SKM-1 (cell line): ENCODE data around the gene SLC13A1.

ENCODE experiments used
- DNase-seq: peaks from one replicate; lab custom pipeline; 2025; ENCODE audit not compliant: unreplicated experiment; lab: John Stamatoyannopoulos, UW

The SLC13A1 gene

DNA sequence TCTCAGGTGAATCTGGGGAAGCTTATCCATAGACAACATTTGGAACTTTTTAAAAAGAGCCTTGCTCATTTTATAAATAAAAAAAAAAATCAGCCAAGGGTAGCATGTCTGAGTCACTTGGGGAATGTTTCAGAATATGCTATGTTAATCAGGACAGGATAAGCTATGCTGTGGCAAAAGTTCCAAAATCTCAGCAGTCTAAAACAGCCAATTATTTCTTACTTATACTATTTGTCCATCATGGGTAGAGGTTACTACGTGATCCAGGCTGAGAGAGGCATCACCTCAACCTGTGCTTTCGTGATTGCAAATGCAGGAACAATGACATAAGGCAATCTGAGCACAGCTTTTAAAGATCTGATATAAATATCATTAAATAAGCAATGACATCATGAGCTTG is 6.5 kb downstream of the SLC13A1 start:
- DNase-seq: no peak

DNA sequence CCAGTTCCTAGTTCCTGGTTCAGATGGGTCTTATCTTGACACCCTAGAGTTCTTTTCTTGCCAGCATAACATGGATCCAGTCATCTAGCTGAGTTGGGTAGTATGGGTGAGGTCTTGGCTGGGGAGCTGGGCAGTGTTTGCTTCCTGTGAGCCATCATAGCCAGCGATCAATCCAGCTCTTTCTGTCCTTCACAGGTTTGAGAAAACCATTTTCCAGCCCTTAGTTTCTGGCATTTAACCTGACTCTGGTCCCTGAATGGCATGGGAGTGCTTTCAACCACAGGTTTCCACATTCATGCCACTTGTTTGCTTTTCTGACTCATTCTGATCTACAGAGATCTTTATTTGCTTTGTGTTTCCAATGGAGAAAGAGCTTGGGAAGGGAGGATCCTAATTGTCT is 8.6 kb downstream of the SLC13A1 start:
- no peak for DNase-seq

DNA sequence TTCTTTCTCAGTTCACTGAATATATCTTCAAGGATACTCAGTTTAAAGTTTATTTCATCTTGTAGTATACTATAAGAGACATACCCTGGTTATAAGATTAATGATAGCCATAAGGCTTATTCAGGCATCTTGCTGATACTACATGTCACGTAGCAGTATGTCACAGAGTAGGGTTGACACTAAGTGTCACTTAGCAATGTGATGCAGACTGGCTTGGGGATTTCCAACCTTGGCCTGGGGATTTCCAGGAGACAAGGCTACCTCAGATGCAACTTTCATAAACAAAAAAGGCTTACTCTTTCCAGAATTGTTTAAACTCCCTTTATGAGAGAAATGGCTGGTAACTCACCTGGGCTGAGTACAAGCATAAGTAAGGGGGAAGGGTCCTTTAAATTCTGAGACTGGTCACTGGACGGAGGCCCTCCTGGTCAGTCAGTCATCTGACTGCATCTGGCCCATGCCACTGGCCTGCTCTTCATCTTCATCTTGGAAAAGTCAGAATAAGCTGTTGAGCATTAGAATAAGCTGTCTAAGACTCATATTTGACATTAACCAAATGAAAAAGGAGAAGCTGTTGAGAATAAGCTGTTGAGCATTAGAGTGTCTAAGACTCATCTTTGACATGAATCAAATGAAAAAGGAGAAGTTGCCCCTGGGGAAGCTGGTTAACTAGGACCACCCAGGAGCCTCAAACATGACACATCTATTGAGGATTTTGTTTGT is 9.5 kb downstream of the SLC13A1 start:
- DNase-seq: no peak

DNA sequence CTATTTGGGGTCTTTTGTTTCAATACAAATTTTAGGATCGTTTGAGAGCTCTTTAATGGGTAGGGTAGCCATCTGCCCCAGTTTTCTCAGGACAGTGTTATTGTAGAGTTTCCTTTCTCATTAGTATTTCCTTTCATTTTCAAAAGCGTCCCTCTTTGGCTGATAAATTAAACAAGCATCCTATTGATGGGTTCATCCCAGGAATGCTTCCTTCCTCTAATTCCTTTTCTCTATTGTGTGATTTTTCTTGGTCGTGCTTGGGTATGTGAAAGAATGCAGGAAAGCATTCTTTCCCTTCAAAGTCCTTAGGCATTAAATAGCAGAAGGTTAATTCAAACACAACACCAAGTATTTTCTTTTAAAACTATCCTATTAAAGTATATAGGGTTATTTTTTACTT is 14.0 kb downstream of the SLC13A1 start:
- DNase-seq: no peak

DNA sequence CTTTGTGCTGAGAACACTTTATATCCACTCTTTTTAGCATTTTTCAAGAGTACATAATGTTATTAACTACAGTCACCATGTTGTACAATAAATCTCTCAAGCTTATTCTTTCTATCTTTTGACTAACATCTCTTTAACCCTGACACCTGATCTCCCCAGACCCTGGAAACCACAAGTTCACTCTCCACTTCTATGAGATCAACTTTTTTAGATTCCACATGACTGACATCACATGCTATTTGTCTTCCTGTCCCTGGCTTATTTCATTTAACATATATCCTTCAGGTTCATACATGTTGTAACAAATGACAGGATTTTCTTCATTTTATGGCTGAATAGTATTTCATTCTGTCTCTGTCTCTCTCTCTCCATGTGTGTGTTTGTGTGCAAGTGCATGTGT is 15.5 kb downstream of the SLC13A1 start:
- DNase-seq: no peak

DNA sequence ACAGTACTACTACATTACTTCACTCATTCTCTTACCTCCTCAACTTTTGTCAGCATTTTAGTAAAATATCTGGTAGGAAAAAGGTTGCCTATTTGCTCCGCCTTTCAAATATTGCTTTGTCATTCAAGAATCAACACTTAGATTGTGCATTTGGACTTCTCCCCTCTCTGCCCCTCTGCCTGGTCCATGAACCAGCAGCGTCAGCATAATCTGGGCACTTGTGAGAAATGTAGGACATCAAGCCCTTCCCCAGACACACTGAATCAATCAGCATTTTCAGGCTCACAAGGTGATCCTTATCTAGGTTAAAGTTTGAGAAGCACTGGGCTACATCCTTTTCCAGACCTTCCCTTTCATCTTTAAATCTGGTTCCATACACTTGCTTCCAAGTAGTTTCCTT is 16.3 kb downstream of the SLC13A1 start:
- no peak for DNase-seq

DNA sequence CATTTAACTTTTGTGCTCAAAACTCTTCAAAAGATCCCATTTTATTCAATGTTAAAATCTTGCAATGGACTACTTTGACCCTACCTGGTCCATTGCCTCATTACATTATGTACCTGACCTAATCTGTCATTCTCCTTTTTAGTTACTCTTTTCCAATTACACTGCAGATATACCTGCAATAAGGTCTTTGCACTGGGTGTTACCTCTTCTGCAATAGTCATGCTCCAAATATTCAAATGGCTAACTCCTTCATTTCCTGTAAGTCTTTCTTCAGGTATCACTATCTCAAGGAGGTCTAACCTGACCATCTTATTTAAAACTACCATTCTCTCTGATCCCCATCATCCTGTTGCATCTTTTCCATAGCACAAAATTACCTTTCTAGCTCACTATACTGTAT is 22.3 kb downstream of the SLC13A1 start:
- DNase-seq: no peak

DNA sequence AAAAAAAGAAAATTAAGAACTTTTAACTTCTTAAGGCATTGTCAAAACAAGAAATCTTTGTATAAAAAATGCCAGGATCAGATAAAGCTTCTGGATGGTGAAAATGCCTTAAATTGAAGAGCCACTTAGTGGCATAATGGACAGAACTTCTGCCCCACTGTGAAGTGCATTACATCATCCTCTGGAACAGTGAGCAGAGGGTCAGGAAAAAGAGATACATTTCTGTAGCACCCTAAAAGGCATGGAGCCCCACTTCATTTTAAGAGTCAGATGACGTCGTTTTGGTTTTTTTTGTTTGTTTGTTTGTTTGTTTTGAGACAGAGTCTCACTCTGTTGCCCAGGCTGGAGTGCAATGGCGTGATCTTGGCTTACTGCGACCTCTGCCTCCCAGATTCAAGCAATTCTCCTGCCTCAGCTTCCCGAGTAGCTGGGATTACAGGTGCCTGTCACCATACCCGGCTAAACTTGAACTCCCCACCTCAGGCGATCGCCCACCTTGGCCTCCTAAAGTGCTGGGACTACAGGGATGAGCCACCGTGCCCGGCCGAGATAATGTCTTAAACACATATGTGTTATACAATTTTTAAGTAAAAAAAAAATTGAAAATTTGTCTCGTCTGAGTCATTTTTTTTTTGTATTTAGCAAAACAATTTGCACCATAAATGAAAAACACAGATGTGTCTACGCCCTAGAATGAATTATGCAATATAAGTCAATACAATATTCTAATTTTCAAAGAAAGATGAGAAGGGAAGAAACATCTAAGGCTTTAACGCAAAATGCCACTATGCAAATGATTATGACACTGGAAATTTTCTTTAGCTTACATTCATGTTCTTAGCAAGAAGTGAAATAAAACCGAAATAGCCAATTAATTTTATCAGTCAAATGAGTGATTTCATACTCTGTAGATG is 29.2 kb downstream of the SLC13A1 start:
- DNase-seq: no peak

DNA sequence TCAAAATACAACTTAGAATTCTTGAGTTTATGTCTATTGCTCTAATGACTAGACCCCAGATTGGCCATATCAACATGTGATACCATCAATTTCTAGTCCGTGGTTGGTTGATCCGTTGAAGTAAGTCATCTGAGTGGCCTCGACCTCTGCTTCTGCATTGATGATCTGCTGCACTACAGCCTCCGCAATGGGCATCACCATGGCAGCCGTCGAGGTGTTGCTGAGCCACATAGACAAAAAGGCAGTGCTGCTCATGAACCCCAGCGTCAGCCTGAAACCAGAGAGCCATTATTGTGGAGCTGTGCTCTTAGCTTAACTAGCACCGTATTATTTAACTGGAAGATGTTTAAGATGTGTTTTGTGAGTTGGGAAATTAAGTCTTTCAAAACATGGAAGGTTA is 30.7 kb downstream of the SLC13A1 start:
- no peak for DNase-seq

DNA sequence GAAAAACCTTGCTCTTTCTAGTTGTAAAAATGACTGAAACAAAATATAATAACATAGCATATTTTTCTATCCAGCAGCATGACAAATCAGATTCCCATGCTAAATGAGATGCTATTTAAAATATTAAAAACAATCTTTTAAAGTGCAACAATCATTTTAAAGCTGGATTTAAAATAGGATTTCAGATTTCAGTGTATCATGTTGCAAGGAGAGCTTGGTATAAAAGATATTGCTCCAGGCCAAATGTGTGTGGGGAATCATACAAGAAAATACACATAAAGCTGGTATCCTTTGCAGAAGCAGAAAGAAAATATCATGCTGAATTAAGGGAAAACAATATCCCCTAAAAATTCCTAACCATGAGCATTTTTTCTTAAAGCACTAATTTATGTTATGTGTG is 42.2 kb downstream of the SLC13A1 start:
- no peak for DNase-seq

DNA sequence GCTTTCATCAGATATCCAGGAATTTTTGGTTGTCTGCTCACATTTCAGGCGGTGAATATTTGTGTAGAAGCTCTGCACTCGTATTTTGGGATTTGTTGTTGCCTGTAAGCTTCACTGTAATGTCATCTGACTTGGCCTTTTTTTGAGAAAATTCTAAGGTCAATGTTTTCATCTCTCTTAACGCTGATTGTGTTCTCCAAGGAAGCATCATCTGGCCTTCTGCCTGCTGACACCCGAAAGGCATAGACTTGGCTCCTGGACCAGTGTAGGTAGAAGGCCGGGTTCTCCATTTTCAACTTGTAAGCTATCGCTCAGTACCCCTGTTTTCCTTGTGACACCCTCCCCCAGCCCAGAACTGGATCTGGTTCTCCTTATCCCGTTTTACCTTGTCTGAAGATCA is 44.2 kb downstream of the SLC13A1 start:
- no peak for DNase-seq

DNA sequence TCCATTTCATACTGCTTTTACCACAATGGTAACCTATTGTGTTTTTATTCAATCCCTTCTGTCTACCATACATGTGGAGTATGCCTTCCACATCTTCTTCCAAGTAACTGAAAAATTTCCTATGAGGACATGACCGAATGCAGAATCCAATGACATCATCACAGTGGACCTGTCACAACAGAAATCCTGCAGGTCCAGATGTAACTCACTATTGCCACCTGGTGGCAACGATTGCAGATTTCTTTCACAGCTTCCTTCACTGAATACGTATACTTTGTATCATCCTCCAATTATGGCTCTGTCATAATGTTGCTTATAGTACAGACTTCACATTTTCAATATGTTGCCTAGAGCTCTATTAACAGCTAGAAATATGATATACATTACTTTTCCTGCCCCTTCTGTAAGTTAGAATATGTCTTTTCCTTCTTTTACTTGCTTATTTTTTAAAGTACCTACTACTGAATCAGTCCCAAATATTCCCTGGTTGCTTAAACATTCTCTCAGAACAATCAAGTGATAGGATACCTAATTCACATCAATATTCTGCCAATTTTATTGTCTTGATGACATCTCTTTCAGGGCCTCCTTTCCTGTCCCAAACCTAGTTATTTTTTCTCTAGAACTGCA is 45.4 kb downstream of the SLC13A1 start:
- peak; percentile 20 for DNase-seq

DNA sequence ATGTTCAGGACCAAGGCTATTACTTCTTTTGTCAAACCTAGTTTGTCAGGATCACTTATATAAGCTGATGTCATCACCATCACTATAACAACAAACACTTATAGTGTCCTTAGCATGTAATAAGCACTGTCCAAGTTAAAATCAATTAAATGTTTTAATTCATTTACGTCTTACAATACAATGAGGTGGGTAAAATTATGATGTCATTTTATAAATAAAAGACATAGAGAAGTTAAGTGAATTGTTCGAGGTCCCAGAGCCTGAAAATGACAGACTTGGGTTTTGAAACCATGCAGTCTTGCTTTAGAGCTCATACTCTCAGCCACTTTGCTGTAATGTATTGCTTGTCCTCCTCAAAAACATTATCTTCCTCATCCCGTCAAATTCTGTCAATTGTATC is 48.3 kb downstream of the SLC13A1 start:
- no peak for DNase-seq

DNA sequence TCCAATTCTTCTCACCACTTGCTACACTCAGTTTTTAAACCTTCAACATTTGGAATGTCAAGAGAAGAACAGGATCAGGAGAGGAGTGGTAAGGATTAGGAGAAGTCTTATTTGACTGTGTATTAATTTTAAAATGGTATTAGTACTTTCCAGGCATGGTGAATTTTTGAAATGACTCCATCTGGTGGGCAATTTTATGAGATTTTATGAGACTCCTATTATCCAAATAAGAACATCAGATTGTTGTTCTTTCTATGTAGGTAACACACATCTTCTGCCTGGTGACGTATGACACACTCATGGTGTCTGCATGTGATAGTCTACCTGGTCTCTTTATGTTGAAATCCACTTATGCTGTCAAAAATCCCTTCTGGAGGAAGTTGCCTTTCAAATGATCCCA is 51.0 kb downstream of the SLC13A1 start:
- DNase-seq: no peak

DNA sequence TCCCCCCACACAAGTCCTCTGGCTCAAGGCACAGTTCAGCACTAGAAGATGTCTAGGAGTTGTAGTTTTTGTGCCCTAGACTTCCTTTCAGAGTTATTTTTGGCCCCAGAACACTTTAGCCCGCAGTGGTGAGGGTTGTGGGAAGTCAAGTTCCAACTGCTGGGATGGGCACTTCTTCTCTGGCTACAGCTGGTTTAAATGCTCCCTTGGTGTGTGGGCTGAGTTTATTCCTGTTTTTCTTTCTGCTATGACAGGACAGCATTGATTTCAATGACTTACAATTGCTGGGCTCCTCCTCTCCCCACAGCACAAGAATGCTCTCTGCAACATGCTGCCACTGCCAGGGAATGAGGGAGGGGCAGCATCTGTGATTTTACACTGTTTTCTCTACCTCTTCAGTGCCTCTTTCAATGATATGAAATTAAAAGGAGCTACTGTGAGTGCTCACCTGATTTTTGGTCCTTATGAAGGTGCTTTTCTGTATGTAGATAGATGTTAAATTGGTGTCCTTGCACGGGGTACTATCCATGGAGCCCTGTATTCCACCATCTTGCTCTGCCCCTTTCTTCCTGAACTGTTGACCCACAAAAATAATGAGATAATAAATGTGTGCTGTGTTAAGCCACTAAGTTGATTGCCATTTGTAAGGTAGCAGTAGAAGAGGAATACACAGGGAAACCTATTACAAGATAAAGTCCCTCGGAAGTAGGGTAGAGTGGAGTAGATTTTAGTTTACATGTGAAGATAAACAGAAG is 56.3 kb downstream of the SLC13A1 start:
- no peak for DNase-seq

DNA sequence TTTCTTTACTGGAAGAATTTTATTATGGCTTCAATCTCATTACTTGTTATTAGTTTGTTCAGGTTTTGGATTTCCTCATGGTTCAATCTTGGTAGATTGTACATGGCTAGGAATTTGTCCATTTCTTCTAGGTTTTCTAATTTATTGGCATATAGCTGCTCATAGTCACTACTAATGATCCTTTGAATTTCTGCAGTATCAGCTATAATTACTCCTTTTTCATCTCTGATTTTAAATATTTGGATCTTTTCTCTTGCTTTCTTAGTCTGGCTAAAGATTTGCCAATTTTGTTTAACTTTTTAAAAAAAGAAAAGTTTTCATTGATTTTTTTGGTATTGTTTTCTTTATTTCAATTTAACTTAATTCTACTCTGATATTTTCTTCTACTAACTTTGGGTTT is 59.2 kb downstream of the SLC13A1 start:
- no peak for DNase-seq

DNA sequence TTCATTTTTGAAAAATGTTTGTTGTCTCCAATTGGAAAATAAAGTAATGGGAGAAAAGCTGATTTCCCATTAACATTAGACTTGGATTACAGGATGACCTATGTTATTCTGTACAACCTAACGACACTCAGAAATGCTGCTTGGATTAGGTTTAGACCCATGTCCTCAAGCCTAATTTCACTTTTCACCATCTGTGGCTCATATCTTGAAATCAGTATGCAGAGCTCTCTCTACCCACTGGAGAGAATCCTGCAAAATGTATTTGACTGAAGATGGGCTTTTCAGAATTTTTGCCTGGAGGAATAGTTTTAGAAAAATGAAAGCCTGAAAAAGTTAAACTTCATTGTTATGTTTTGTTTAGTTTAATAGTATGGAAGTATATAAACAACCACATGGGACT is 63.8 kb downstream of the SLC13A1 start:
- DNase-seq: no peak

DNA sequence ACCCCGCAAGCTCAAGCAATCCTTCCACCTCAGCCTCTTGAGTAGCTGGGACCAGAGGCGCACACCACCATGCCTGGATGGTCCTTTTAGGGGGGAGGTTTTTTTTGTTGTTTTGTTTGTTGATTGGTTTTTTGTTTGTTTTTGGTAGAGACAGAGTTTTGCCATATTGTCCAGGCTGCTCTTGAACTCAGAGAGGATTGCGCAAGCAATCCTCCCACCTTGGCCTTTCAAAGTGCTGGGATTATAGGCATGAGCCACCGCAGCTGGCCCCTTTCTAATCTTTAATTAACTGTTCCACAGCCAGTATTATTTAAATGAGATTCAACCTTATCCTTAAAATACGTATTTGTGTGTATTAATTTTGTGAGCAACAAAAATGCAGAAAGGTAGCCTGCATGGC is 65.8 kb downstream of the SLC13A1 start:
- DNase-seq: no peak

DNA sequence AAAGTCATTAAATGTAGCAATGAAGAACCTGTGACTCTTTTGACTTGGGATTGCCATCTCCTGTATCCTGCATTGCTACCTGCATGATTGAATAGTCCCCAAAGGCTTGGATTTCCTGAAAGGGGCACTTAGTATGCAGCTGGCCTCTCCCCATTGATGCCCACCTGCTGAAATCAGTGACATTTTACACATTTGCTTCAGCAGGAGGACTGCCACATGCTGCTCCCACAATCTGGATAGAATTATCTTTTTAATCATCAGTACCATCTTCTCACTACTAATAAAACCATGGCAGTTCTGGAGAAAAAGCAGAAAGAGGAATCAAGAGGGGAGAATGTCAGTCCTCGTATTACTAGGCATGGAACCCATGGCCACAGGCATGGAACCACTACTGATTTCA is 67.8 kb downstream of the SLC13A1 start:
- no peak for DNase-seq

DNA sequence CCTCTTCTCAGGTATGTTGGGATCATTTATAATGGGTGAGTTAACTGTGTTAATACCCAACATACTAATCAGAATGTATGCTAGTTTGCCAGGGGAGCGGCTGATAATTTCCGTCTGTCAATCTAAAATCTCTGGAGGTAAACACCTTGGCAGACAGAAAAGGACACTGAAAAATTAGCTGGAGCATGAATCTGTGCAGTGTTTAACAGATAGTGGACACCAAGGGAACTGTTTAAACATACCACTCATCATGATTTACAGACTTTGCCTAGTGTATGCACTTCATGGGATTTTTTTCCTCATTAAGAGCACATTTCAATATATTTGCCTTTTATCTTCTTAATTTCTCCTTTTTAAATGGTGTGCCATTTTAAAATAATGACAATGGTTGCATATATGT is 68.2 kb downstream of the SLC13A1 start:
- no peak for DNase-seq

DNA sequence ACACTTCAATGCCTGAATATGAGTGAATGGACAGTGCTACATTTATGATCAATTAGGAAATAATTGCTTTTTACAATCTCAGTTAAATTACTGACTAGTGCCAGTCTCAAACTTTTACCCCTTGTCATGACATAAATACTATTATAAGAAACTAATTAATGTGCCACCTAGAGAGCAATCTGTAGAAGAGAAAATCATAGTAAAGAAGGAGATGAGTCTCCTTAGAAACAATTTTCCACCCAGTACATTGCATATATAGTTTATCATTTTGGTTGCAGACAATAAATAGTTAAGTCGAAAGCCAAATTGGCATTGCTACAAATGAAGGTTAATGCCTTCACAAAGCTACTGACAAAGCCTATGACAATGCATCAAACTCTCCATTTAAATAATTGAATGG is 68.6 kb downstream of the SLC13A1 start:
- no peak for DNase-seq
